ENCODE results near the gene CTNNBIP1. TPM values are rescaled to one million over a fixed set of nuclear protein-coding genes. Genes with fewer than 3 reads are reported as not detected.

Gene CTNNBIP1
- total and polyA plus RNA-seq, 2 of the 8 experiments (the other 6 are each of a cell fraction or from before 2014, with no cell fraction given): 40.9 to 46.6 TPM

DNA sequence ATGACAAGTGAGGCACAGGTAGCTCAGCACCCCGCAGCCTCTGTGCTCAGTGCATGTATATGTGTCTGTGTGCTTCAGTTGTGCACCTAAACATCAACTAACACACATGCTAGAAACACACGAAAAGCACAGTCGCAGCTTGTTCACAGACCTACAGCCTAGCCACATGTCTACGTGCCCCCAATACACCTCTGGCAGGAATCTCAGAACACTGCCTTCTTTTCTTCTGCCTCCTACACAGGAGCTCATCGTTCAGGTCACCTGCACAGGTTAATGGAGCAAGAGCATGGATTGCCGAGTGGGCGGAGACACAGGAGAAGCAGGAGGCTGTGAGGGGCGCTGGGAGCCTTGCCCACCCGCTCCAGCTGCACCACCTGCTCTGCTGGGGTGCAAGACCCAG lies 31.7 kb downstream of the CTNNBIP1 start:
- H4K20me1 ChIP-seq (replicated peaks in 1 of 2; ENCODE audit: control insufficient read depth in 1 of 2, insufficient read depth in 2 of 2, low read length in 2 of 2): no peaks in the 10 kb centered on the region
- H2BK20ac ChIP-seq (ENCODE audit: low read length): no peak overlapping the region
- no peak overlapping the region for H3K4ac ChIP-seq (replicated peaks; ENCODE audit: insufficient read length, low read depth, low read length)
- H2AFZ ChIP-seq (ENCODE audit: low read length): no peak overlapping the region
- no peaks in the 10 kb centered on the region for H3K27me3 ChIP-seq (replicated peaks in 1 of 4; ENCODE audit: control insufficient read depth in 3 of 4, extremely low read depth in 1 of 4, insufficient read depth in 3 of 4, low read length in 3 of 4)
- no peak overlapping the region for H3K4me3 ChIP-seq (ENCODE audit: extremely low read depth in 1 of 4, insufficient read depth in 2 of 4, low read depth in 3 of 4, low read length in 4 of 4)
- H3K23me2 ChIP-seq (ENCODE audit: low read depth, low read length): no peaks in the 10 kb centered on the region; the same call in 1 of the 2 replicates
- no peak overlapping the region for H2BK12ac ChIP-seq (ENCODE audit: low read depth, low read length)
- ChIA-PET POLR2A (ENCODE audit: partially characterized antibody) (interaction anchor here (0.9 to 3.7 kb wide), 4 partner anchors 9 to 118 kb away, joined by 3 to 11 read pairs (median 6); partner anchors contain the start of genes LZIC and NMNAT1), CTCF (ENCODE audit: partially characterized antibody) (interaction anchor here (0.7 to 4.9 kb wide), 13 partner anchors 9 to 94 kb away, joined by 3 to 31 read pairs (median 5); partner anchors contain the start of genes LZIC and NMNAT1)
- WGBS, 2 experiments (ENCODE audit: extremely low coverage in 1 of 2, insufficient coverage in 1 of 2, insufficient read length in 1 of 2, insufficient replicate concordance in 2 of 2, low coverage in 1 of 2, low lambda C conversion rate in 2 of 2, missing lambda C conversion rate in 1 of 2): 87% methylated on average over 9 of the region's 9 CpGs; no CpG with 5 or more reads in 1 of the 2 experiments
- H3K18ac ChIP-seq (ENCODE audit: extremely low read depth, low read length): no peak overlapping the region
- no peaks in the 10 kb centered on the region for H3K36me3 ChIP-seq (ENCODE audit: control insufficient read depth in 2 of 4, insufficient read depth in 4 of 4, low read length in 3 of 4)
- H3K56ac ChIP-seq (replicated peaks; ENCODE audit: insufficient read length, low read depth, low read length): no peak overlapping the region
- no peak for FAIRE-seq
- H3K14ac ChIP-seq (ENCODE audit: insufficient read length): no peak overlapping the region
- H3K79me2 ChIP-seq (ENCODE audit: control insufficient read depth in 1 of 2, insufficient read depth in 2 of 2, low read length in 2 of 2): no peaks in the 10 kb centered on the region
- H3K27ac ChIP-seq (ENCODE audit: low read depth, low read length): no peak overlapping the region
- no peak for TF ChIP-seq ASH2L (IDR thresholded peaks at IDR 0.05; ENCODE audit: low read length)
- TF ChIP-seq USF2 (IDR thresholded peaks at IDR 0.05; ENCODE audit: low read length): no peak
- TF ChIP-seq CBX8 (IDR thresholded peaks at IDR 0.05; ENCODE audit: borderline replicate concordance, low read depth, low read length): no peak
- no peak for TF ChIP-seq ZNF274 (IDR thresholded peaks at IDR 0.05; ENCODE audit: borderline replicate concordance, extremely low read depth, low read length)
- no peak for TF ChIP-seq CBX5 (IDR thresholded peaks at IDR 0.05; ENCODE audit: low read depth, low read length)
- no peak overlapping the region for H2BK5ac ChIP-seq (ENCODE audit: low read depth, low read length)
- DNase-seq (ENCODE audit: low read depth in 1 of 2, low spot score in 2 of 2): no peak
- no peaks in the 10 kb centered on the region for H3K9me3 ChIP-seq (ENCODE audit: insufficient read depth in 2 of 2, low read depth in 1 of 2, low read length in 1 of 2)
- no peak overlapping the region for H4K8ac ChIP-seq (ENCODE audit: extremely low read depth, insufficient read depth, low read length)
- no peak overlapping the region for H3K23ac ChIP-seq (ENCODE audit: insufficient read length)
- H3K4me2 ChIP-seq (ENCODE audit: insufficient read depth in 1 of 2, low read depth in 2 of 2, low read length in 2 of 2): no peak overlapping the region
- H4K5ac ChIP-seq (ENCODE audit: insufficient read length, low read depth, low read length): no peak overlapping the region
- H2BK15ac ChIP-seq (ENCODE audit: low read length): no peak overlapping the region
- peaks cover 0 to 8% (median 6%) of the 10 kb centered on the region in 4 experiments; a peak in 6 of 7 replicates for H3K4me1 ChIP-seq (replicated peaks in 1 of 4; ENCODE audit: control insufficient read depth in 3 of 4, insufficient read depth in 4 of 4, low read length in 3 of 4)
- no peaks in the 10 kb centered on the region; the same call in 1 of the 2 replicates for H3K79me1 ChIP-seq (ENCODE audit: low read depth, low read length)
- no peak overlapping the region for H2BK120ac ChIP-seq (replicated peaks; ENCODE audit: low read depth, low read length)
- no peak overlapping the region for H4K91ac ChIP-seq (replicated peaks; ENCODE audit: insufficient read length, low read length)
- H3K9ac ChIP-seq (replicated peaks in 1 of 4; ENCODE audit: extremely low read depth in 1 of 4, low read depth in 3 of 4, low read length in 3 of 4): no peak overlapping the region
- no peak overlapping the region for H2AK5ac ChIP-seq (ENCODE audit: low read depth, low read length)
